Measurements from ENCODE around the gene KIAA0930.

Gene KIAA0930

GRCh38 chr22:45155050-45155840 lies 85.4 kb downstream of the KIAA0930 start:
- no peak for ATAC-seq
- Mint-ChIP-seq H3K4me1 (peaks cover 16% of the 10 kb centered on the region), H3K9me3 (no peaks in the 10 kb centered on the region), H3K4me3 (no peak overlapping the region), H3K36me3 (ENCODE audit: low read depth) (peaks cover 48% of the 10 kb centered on the region), H3K27me3 (no peaks in the 10 kb centered on the region), H3K27ac (no peak overlapping the region)
- DNase-seq, result no peak

- Mint-ChIP-seq H3K9me3 (no peaks in the 10 kb centered on the region), H3K4me3 (no peak overlapping the region), H3K27me3 (no peaks in the 10 kb centered on the region), H3K27ac (no peak overlapping the region), H3K4me1 (peaks cover 8% of the 10 kb centered on the region), H3K36me3 (ENCODE audit: low read depth) (peaks cover 47% of the 10 kb centered on the region)
- no peak for DNase-seq
- ATAC-seq, result no peak
These were observed 86.3 kb downstream of the KIAA0930 start for GRCh38 chr22:45154383-45154782.

- ATAC-seq (no peak), DNase-seq (no peak)
- Mint-ChIP-seq H3K27ac (no peak overlapping the region), H3K36me3 (ENCODE audit: low read depth) (peaks cover 37% of the 10 kb centered on the region), H3K9me3 (no peaks in the 10 kb centered on the region), H3K4me3 (no peak overlapping the region), H3K27me3 (no peaks in the 10 kb centered on the region), H3K4me1 (peaks cover 3% of the 10 kb centered on the region)
These were observed 89.2 kb downstream of the KIAA0930 start for GRCh38 chr22:45151503-45151902.

GRCh38 chr22:45150139-45150538 lies 90.6 kb downstream of the KIAA0930 start:
- Mint-ChIP-seq H3K36me3 (ENCODE audit: low read depth) (peaks cover 37% of the 10 kb centered on the region), H3K27ac (no peak overlapping the region), H3K9me3 (no peaks in the 10 kb centered on the region), H3K27me3 (no peaks in the 10 kb centered on the region), H3K4me1 (peaks cover 3% of the 10 kb centered on the region), H3K4me3 (no peak overlapping the region)
- DNase-seq (no peak), ATAC-seq (no peak)

- H3K27me3 Mint-ChIP-seq, result no peaks in the 10 kb centered on the region
These were observed 91.0 kb downstream of the KIAA0930 start for GRCh38 chr22:45149671-45150070.

GRCh38 chr22:45144916-45145315 lies 95.8 kb downstream of the KIAA0930 start:
- Mint-ChIP-seq H3K27ac (no peak overlapping the region), H3K4me3 (no peak overlapping the region), H3K36me3 (ENCODE audit: low read depth) (peaks cover 21% of the 10 kb centered on the region), H3K4me1 (no peaks in the 10 kb centered on the region), H3K27me3 (no peaks in the 10 kb centered on the region), H3K9me3 (peaks cover 4% of the 10 kb centered on the region)
- DNase-seq, result no peak
- ATAC-seq, result no peak

More at GRCh38 chr22:45149671-45150070, 91.0 kb downstream of the KIAA0930 start:
- H3K27ac Mint-ChIP-seq, result no peak overlapping the region
- peaks cover 37% of the 10 kb centered on the region for H3K36me3 Mint-ChIP-seq (ENCODE audit: low read depth)
- H3K4me1 Mint-ChIP-seq, result peaks cover 3% of the 10 kb centered on the region
- no peak overlapping the region for H3K4me3 Mint-ChIP-seq
- DNase-seq (no peak), ATAC-seq (no peak)
- H3K9me3 Mint-ChIP-seq, result no peaks in the 10 kb centered on the region

- no peaks in the 10 kb centered on the region for H3K4me1 Mint-ChIP-seq
- H3K4me3 Mint-ChIP-seq, result no peak overlapping the region
- H3K27me3 Mint-ChIP-seq, result no peaks in the 10 kb centered on the region
- H3K36me3 Mint-ChIP-seq (ENCODE audit: low read depth), result peaks cover 18% of the 10 kb centered on the region
- no peak for DNase-seq
- ATAC-seq, result no peak
- no peak overlapping the region for H3K27ac Mint-ChIP-seq
- H3K9me3 Mint-ChIP-seq, result peaks cover 4% of the 10 kb centered on the region
These were observed 98.3 kb downstream of the KIAA0930 start for GRCh38 chr22:45142376-45142775.

All from activated naive CD8-positive, alpha-beta T cell treated with anti-CD3 and anti-CD28 coated beads, Interleukin-2, amount 50 U/mL, for 24 hours (primary cell).